ENCODE results near the gene SDK1.

The SDK1 gene

DNA sequence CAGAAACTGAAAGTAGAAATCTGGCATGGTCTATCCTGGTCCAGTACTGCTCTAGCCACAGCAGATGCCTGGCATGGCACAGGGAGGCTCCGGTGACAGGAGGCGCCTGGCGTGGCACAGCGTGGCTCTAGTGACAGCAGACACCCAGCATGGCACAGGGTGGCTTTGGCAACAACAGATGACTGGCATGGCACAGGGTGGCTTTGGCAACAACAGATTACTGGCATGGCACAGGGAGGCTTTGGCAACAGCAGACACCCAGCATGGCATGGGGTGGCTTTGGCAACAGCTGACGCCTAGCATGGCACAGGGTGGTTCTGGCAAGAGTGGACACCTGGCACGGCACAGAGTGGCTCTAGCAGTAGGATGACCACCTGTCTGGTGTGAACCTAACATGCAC lies 900.5 kb downstream of the SDK1 start:
- Histone ChIP-seq H3K4me3 (ENCODE audit: low read depth in 1 of 2, low read length in 1 of 2) (no peak overlapping the region), H3K36me3 (no peaks in the 10 kb centered on the region), H3K9me3 (no peaks in the 10 kb centered on the region), H3K27ac (no peak overlapping the region), H3K27me3 (no peaks in the 10 kb centered on the region), H3K4me1 (ENCODE audit: control insufficient read depth in 1 of 2, insufficient read depth in 1 of 2, low read depth in 1 of 2, low read length in 1 of 2) (peaks cover 0 to 3% of the 10 kb centered on the region in 2 experiments)
- TF ChIP-seq, protein P1, sequence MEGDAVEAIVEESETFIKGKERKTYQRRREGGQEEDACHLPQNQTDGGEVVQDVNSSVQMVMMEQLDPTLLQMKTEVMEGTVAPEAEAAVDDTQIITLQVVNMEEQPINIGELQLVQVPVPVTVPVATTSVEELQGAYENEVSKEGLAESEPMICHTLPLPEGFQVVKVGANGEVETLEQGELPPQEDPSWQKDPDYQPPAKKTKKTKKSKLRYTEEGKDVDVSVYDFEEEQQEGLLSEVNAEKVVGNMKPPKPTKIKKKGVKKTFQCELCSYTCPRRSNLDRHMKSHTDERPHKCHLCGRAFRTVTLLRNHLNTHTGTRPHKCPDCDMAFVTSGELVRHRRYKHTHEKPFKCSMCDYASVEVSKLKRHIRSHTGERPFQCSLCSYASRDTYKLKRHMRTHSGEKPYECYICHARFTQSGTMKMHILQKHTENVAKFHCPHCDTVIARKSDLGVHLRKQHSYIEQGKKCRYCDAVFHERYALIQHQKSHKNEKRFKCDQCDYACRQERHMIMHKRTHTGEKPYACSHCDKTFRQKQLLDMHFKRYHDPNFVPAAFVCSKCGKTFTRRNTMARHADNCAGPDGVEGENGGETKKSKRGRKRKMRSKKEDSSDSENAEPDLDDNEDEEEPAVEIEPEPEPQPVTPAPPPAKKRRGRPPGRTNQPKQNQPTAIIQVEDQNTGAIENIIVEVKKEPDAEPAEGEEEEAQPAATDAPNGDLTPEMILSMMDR (IDR thresholded peaks at IDR 0.05), result no peak

DNA sequence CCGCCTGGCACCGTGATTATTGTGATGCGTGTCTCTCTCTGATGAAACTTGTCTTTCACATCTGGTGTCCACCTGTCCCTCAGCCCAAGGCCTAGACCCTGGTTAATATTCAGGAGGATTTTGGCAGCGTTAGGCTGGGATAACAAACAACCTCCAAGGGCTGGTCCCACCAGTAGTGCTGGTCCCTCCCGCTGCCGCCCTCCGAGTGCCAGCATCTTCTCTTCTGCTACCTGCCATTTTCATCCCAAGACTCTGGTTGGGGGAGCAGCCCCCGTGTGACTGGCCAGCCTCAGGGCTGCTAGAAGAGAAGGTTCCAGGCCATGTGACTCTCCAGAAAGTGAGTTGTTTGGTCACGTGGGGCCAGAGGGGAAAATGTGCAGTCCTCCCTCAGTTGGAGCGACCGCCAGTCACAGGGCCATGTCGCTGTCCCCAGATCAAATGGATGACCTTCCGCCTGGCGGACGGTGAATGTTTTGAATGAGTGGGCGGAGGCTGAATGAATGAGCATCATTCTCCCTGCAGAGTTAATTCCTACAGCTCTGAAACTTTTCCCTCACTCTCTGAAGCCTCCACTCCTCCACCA lies 901.2 kb downstream of the SDK1 start:
- H3K4me1 ChIP-seq (ENCODE audit: control insufficient read depth in 1 of 2, insufficient read depth in 1 of 2, low read depth in 1 of 2, low read length in 1 of 2), result peaks cover 0 to 3% of the 10 kb centered on the region in 2 experiments
- H3K9me3 ChIP-seq, result no peaks in the 10 kb centered on the region
- H3K36me3 ChIP-seq, result no peaks in the 10 kb centered on the region
- H3K27ac ChIP-seq, result no peak overlapping the region
- H3K27me3 ChIP-seq, result no peaks in the 10 kb centered on the region
- TF ChIP-seq, protein P1 (IDR thresholded peaks at IDR 0.05), result no peak
- no peak overlapping the region for H3K4me3 ChIP-seq (ENCODE audit: low read depth in 1 of 2, low read length in 1 of 2)

DNA sequence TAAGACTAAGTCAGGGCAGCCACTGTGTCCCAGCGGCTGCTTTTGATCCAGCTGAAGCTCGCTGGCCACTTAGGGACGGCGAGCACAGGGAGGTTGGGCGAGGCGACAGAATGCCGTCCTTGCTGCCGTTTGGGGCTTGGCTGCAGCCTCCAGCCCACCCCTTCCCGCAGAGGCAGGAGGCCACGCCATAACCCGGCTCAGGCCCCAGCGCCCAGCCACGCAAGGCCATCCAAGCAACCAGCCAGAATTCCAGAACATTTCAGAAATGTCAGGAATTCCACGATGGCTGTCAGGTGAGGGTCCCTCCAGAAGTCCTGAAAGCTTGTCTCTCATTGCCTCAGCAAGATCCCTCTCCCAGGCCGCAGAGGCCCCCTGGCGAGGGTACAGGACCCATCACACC lies 901.9 kb downstream of the SDK1 start:
- Histone ChIP-seq H3K4me3 (ENCODE audit: low read depth in 1 of 2, low read length in 1 of 2) (no peak overlapping the region), H3K9me3 (no peaks in the 10 kb centered on the region)
- TF ChIP-seq, protein P1 (IDR thresholded peaks at IDR 0.05), result no peak

DNA sequence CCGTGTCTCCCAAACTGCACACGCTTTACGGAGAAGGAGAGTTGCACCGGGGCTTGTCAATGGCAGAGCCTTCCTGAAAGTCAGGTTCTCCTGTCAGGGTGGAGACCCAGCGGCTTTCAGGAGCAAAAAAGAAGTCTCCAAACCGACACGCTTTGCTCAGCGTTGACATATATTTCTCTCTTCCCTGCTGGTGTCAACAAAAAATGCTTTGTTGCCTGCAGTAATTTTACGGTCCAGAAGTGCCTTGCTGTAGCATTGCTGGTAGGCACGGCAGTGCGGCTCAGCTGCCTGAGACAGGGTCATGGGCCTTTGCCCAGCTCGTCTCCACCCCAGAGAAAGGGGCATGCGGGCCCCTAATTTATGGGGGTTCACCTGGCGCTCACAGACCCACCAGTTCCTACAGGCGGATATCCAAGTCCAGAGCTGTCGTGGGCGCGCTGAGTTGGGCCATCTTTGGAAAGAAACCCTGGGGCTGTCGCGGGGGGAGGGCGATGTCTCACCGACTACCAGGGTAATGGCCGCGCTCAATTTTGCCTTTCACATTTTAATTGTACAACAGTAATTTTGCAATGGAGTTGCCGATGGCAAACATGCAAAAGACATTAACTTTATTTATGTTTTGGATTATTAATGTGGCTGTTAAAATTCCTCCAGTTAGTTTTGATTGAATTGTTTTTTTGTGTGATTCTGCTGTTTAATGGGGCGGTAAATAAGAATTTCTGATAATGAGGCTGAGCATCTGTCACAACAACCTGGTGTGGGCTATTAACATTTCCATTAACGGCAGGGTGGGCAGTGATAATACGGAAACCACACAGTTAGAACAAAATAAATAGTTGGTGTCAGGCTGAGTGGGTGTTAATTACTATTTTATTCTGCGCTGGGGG lies 902.8 kb downstream of the SDK1 start:
- H3K9me3 ChIP-seq, result no peaks in the 10 kb centered on the region
- H3K36me3 ChIP-seq, result no peaks in the 10 kb centered on the region
- no peak overlapping the region for H3K27ac ChIP-seq
- H3K27me3 ChIP-seq, result no peaks in the 10 kb centered on the region
- TF ChIP-seq, protein P1 (IDR thresholded peaks at IDR 0.05), result no peak
- peak overlapping the region in 1 of 2 experiments; percentile 57 for H3K4me3 ChIP-seq (ENCODE audit: low read depth in 1 of 2, low read length in 1 of 2)
- peaks cover 0 to 3% of the 10 kb centered on the region in 2 experiments for H3K4me1 ChIP-seq (ENCODE audit: control insufficient read depth in 1 of 2, insufficient read depth in 1 of 2, low read depth in 1 of 2, low read length in 1 of 2)

More for the DNA sequence above, 901.9 kb downstream of the SDK1 start:
- H3K27ac ChIP-seq, result no peak overlapping the region
- no peaks in the 10 kb centered on the region for H3K27me3 ChIP-seq
- peaks cover 0 to 3% of the 10 kb centered on the region in 2 experiments for H3K4me1 ChIP-seq (ENCODE audit: control insufficient read depth in 1 of 2, insufficient read depth in 1 of 2, low read depth in 1 of 2, low read length in 1 of 2)
- H3K36me3 ChIP-seq, result no peaks in the 10 kb centered on the region

DNA sequence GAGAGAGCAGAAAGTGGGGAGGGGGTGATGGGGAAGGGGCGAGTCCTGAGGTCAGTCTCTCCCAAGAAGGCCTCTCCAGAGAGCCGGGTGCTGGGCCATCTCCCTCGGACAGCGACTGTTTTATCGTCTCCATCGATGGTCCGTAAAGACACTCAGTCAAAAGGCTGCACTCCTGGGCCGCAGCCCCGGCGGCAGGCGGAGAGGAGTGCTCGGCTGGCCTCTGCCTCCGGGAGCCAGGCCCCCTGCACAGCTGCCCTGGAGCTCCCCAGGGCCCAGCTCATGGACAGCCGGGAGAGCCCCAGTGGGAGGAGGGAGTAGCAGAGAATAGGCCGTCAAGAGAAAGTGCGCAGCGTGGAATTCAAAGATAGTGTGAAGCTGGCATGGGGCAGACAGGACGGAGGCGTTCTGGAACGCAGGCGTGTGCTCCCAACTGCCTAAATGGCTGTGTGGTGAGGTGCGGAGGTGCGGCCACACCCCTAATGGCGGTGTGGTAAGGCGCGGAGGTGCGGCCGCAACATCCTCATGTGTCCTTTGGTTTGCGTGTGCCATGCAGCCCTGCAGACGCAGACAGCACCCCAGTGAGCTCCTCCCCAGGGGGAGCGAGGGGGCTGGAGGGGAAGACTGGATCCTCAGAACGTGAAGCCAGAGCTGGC lies 903.6 kb downstream of the SDK1 start:
- no peaks in the 10 kb centered on the region for H3K9me3 ChIP-seq
- peak overlapping the region in 1 of 2 experiments; percentile 57 for H3K4me3 ChIP-seq (ENCODE audit: low read depth in 1 of 2, low read length in 1 of 2)
- H3K27ac ChIP-seq, result no peak overlapping the region
- TF ChIP-seq, protein P1 (IDR thresholded peaks at IDR 0.05), result no peak
- no peaks in the 10 kb centered on the region for H3K27me3 ChIP-seq
- H3K36me3 ChIP-seq, result no peaks in the 10 kb centered on the region
- peaks cover 0 to 3% of the 10 kb centered on the region in 2 experiments for H3K4me1 ChIP-seq (ENCODE audit: control insufficient read depth in 1 of 2, insufficient read depth in 1 of 2, low read depth in 1 of 2, low read length in 1 of 2)
